GM12891 (cell line): ENCODE measurements around the gene PPP1R1B.

Experiments used
- DNase-seq: peaks from one replicate; pipeline ENCODE4 v3.0.0; 2011; ENCODE audit warnings: low spot score; ENCODE audit not compliant: insufficient read length
- FAIRE-seq: peaks from 2 replicates; lab custom pipeline; 2011; peaks lifted over from hg19 to GRCh38; lab: Jason Lieb, UNC
- PAX5 ChIP-seq: IDR thresholded peaks from 2 replicates; pipeline ENCODE4 v1.6.1; 2011; ENCODE audit warnings: low read length, moderate library complexity, mild to moderate bottlenecking; ENCODE audit not compliant: insufficient read depth, severe bottlenecking
- POLR2A ChIP-seq: IDR thresholded peaks from 2 replicates; pipeline ENCODE4 v1.6.1; 2011; ENCODE audit warnings: low read depth, low read length, control low read depth
- POLR2AphosphoS5 ChIP-seq: IDR thresholded peaks from 2 replicates; pipeline ENCODE4 v1.6.1; 2011; ENCODE audit warnings: low read depth, low read length, control low read depth
- POU2F2 ChIP-seq: IDR thresholded peaks from 2 replicates; pipeline ENCODE4 v1.6.1; 2011; ENCODE audit warnings: low read depth, mild to moderate bottlenecking, control low read depth, low read length, moderate library complexity
- SPI1 ChIP-seq: IDR thresholded peaks from 2 replicates; pipeline ENCODE4 v1.6.1; 2011; ENCODE audit warnings: low read depth, low read length, control low read depth
- TAF1 ChIP-seq: IDR thresholded peaks from 2 replicates; pipeline ENCODE4 v1.6.1; 2011; ENCODE audit warnings: low read depth, low read length, control low read depth

The PPP1R1B gene

GRCh38 chr17:39667262-39667944, 40.7 kb downstream of the PPP1R1B start:
- DNase-seq (no peak), FAIRE-seq (no peak)
- TF ChIP-seq POLR2A (no peak), POU2F2 (no peak), TAF1 (no peak)

- DNase-seq = peak; percentile 90
- FAIRE-seq = peak; percentile 92
- no peak for TF ChIP-seq POU2F2
- TF ChIP-seq SPI1 = no peak
- no peak for TF ChIP-seq POLR2AphosphoS5
- no peak for TF ChIP-seq TAF1
- TF ChIP-seq PAX5 = no peak
- no peak for TF ChIP-seq POLR2A
Measured at GRCh38 chr17:39667945-39668924, 41.5 kb downstream of the PPP1R1B start, which contains the start of gene PNMT. Gene PNMT, plus strand, starts transcription at chr17:39668453. Its CDS starts 23 bp downstream, at chr17:39668476.

- DNase-seq (no peak), FAIRE-seq (no peak)
- TF ChIP-seq SPI1 (no peak), TAF1 (no peak), POLR2A (no peak), PAX5 (no peak), POU2F2 (no peak), POLR2AphosphoS5 (no peak)
Measured at GRCh38 chr17:39669897-39670735, 43.4 kb downstream of the PPP1R1B start.

DNA sequence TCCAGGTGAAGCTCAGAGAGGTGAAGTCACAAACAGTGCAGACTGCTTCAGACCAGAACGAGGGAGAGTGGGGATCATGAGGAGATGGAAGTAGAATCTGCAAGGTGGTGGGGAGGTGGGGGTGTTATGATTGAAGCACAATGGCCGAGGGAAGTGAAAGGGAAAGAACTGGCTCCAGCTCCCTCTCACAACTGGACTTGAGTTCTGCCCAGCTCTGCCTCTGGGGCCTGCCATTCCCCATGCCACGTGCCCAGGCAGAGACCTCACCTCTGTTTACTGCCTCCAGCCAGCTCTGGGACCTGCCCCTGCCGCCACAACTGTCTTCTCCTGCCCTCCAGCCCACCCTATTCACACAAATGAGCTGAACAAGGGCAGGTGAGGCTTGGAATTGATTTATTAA, 44.0 kb downstream of the PPP1R1B start:
- TF ChIP-seq SPI1 (no peak), TAF1 (no peak), POLR2AphosphoS5 (no peak), POLR2A (no peak), PAX5 (no peak), POU2F2 (no peak)
- DNase-seq = no peak
- FAIRE-seq = no peak

GRCh38 chr17:39671651-39672521, 45.1 kb downstream of the PPP1R1B start:
- FAIRE-seq = peak; percentile 71
- TF ChIP-seq POLR2A = no peak
- no peak for TF ChIP-seq POLR2AphosphoS5
- TF ChIP-seq POU2F2 = no peak
- TF ChIP-seq PAX5 = no peak
- TF ChIP-seq TAF1 = no peak
- TF ChIP-seq SPI1 = no peak
- DNase-seq = no peak

DNA sequence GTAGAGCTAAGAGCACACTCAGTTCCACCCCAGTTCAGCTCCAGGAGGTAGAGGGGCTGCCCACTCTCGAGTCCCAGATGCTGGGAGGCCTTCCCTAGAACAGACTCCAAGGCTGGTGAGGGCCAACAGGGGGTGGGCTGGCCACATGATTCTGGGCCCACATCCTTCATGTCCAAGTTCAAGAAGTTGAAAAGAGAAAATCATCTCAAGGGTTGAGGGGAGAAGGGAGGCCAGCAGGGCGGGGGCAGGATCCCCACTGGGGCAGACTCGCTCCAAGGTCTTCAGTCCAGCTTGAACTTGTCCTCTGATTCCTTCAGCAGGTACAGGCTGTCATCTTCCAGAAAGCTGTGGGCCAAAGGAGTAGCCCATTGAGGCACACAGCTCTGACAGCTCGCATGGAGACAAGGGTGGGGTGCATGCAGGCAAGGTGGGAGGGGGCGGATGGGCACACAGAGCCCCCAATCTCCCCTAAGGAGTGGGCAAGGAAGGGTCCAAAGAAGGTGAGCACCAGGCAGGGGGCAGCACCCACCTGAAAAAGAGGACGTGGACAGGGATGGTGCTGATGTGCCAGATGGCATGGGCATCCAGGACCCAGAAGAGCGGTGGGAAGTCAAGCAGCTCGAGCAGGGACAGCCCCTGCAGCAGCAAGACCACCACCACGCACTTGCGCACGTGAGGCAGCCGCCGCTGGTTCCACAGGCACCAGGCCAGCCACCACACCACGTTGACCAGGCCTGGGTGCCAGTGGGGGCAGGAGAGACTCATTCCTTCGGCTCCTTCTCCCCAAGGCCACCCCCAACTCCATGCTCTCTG, 46.0 kb downstream of the PPP1R1B start:
- FAIRE-seq = no peak
- DNase-seq = no peak

DNA sequence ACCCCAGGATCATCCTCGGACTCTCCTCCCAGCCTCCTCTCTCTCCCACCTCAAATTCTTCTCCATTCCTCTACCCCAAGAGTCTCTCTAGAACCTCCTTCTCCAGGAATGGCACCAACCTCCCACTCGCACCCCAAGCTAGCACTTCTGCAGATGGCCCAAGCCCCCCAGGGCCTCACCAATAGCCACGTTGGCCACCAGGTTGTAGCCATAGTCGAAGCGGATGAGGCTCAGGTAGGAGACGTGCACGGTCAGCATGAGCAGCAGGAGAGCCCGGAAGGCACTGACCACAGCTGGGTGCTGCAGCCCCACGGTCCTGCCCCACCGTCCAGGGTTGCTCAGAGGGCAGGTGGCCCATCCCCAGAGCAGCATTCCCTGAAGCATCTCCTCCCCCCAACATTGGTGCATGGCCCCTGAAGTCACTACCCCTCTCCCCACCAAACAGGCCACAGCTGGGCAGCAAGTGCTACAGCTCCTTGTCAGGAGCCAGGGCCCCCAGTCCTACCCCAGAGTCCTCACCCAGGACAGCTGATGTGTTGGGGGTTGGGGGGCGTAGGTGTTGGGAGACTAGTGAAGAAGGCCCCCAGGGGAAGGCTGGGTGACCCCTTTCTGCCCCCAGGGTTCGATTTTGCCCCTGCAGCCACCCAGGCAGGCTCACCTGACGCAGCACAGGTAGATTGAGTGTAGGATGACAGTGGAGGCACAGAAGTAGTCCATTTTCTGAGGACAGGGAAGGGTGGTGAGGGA, 46.8 kb downstream of the PPP1R1B start:
- DNase-seq (no peak), FAIRE-seq (no peak)
- TF ChIP-seq POU2F2 = no peak
- no peak for TF ChIP-seq TAF1
- no peak for TF ChIP-seq POLR2AphosphoS5
- no peak for TF ChIP-seq POLR2A
- TF ChIP-seq SPI1 = no peak
- TF ChIP-seq PAX5 = no peak

More for the DNA sequence above, 46.0 kb downstream of the PPP1R1B start:
- TF ChIP-seq POU2F2 (no peak), POLR2AphosphoS5 (no peak), PAX5 (no peak), TAF1 (no peak), SPI1 (no peak), POLR2A (no peak)
